A549 (cell line): ENCODE data around the gene FAM174C.
A peak's percentile ranks its signal among the peaks of the same experiment; 100 is the strongest.

Experiments used
- BHLHE40 ChIP-seq: IDR thresholded peaks from 2 replicates; pipeline ENCODE4 v1.6.1; 2012; ENCODE audit warnings: low read depth, low read length, inconsistent platforms
- CHD2 ChIP-seq: fragments of 150-350 bp; IDR thresholded peaks from 2 replicates; pipeline ENCODE4 v1.6.1; 2014; ENCODE audit warnings: low read length; ENCODE audit not compliant: partially characterized antibody
- EP300 ChIP-seq, 2 experiments: fragments of >200 bp; sonication (Bioruptor Twin); formaldehyde crosslinking; IDR thresholded peaks; 2 replicates in 1 of 2; 3 replicates in 1 of 2; pipeline ENCODE4 v1.6.1; 2016 to 2017
- ESRRA ChIP-seq: fragments of 150-350 bp; IDR thresholded peaks from 2 replicates; pipeline ENCODE4 v1.6.1; 2014; ENCODE audit warnings: mild to moderate bottlenecking, low read length, borderline replicate concordance
- JUN ChIP-seq, 2 experiments: fragments of >200 bp; sonication (Bioruptor Twin); formaldehyde crosslinking; IDR thresholded peaks; 2 replicates in 1 of 2; 3 replicates in 1 of 2; pipeline ENCODE4 v1.6.1; 2016 to 2017
- MAZ ChIP-seq: fragments of 150-350 bp; IDR thresholded peaks from 2 replicates; pipeline ENCODE4 v1.6.1; 2014; ENCODE audit warnings: antibody characterized with exemption, low read depth, low read length, borderline replicate concordance
- PHF8 ChIP-seq: fragments of 200-600 bp; sonication (generic); IDR thresholded peaks from 2 replicates; pipeline ENCODE4 v1.6.1; 2016; ENCODE audit warnings: low read depth, mild to moderate bottlenecking, antibody characterized with exemption, moderate library complexity, borderline replicate concordance
- POLR2A ChIP-seq: IDR thresholded peaks from 2 replicates; pipeline ENCODE4 v1.6.1; 2012; ENCODE audit warnings: mild to moderate bottlenecking, low read length
- RAD21 ChIP-seq, 2 experiments: fragments of >200 bp in 1 of 2; sonication (Bioruptor Twin) in 1 of 2; formaldehyde crosslinking in 1 of 2; IDR thresholded peaks in 1 of 2; conservative IDR thresholded peaks in 1 of 2; 2 replicates in 1 of 2; 3 replicates in 1 of 2; pipeline ENCODE4 v1.6.1; 2012 to 2018; ENCODE audit warnings: inconsistent platforms in 1 of 2
- RFX5 ChIP-seq: fragments of 450-650 bp; IDR thresholded peaks from 2 replicates; pipeline ENCODE4 v1.7.1; 2014; ENCODE audit warnings: antibody characterized with exemption, mild to moderate bottlenecking, moderate library complexity
- ZFP36 ChIP-seq: fragments of 450-650 bp; IDR thresholded peaks from 2 replicates; pipeline ENCODE4 v1.6.1; 2014; ENCODE audit warnings: borderline replicate concordance; ENCODE audit not compliant: partially characterized antibody
- TF ChIP-seq, protein P1 (sequence below): fragments of >200 bp; sonication (Bioruptor Twin); formaldehyde crosslinking; IDR thresholded peaks from 3 replicates; pipeline ENCODE4 v1.5.1; 2016
- TF ChIP-seq, protein P2 (sequence below): fragments of 200-600 bp; sonication (generic); IDR thresholded peaks from 2 replicates; pipeline ENCODE4 v1.6.1; 2016; ENCODE audit warnings: antibody characterized with exemption, mild to moderate bottlenecking, moderate library complexity
- TF ChIP-seq, protein P3 (sequence below): IDR thresholded peaks from 2 replicates; pipeline ENCODE4 v1.6.1; 2012

DNA sequence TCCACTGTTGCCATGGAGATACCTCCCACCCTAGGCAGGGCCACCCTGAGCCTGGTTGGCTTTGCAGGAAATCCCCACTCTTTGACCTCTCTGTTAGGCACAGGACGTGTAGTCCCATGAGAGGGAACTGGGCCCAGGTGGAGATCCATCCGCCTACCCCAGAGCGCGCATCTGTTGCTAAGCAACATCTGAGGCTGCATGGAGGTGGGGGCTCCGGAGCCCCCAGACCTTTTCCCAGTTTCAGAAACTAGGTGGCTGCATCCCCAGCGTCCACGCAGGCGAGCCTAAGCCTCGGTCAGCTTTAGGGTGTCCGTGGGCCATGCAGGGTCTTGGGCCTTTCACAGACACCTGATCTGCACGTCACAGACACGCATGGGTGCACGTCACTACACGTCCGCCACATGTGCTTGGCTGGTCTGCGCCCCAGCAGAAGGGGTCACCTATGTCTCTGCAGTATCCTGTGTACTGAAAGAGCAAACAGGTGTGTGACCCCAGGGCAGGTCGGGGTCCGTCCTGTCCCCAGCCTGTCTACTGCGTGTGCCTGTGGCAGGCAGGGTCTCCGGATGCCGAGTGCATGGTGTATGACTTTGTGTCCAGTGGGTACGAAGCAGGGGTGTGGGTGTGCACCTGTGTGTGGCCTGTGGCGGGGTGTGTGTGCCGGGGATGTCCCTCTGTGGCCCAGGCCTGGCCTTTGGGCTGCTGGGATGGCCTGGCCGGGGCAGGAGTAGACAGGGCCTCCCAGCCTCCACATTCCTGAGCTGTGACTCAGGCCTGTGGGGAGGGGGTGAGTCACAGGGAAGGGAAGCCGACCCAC is 10.3 kb upstream of the FAM174C start:
- TF ChIP-seq, protein P1, sequence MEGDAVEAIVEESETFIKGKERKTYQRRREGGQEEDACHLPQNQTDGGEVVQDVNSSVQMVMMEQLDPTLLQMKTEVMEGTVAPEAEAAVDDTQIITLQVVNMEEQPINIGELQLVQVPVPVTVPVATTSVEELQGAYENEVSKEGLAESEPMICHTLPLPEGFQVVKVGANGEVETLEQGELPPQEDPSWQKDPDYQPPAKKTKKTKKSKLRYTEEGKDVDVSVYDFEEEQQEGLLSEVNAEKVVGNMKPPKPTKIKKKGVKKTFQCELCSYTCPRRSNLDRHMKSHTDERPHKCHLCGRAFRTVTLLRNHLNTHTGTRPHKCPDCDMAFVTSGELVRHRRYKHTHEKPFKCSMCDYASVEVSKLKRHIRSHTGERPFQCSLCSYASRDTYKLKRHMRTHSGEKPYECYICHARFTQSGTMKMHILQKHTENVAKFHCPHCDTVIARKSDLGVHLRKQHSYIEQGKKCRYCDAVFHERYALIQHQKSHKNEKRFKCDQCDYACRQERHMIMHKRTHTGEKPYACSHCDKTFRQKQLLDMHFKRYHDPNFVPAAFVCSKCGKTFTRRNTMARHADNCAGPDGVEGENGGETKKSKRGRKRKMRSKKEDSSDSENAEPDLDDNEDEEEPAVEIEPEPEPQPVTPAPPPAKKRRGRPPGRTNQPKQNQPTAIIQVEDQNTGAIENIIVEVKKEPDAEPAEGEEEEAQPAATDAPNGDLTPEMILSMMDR, result no peak
- TF ChIP-seq BHLHE40 (no peak), EP300 (IDR thresholded peaks at IDR 0.05) (peak in 1 of 2 experiments; percentile 37; a peak in 1 of 5 replicates), ZFP36 (no peak), POLR2A (no peak), RFX5 (no peak), MAZ (no peak), RAD21 (conservative IDR thresholded peaks at IDR 0.05 in 1 of 2, IDR thresholded peaks at IDR 0.05 in 1 of 2) (no peak), ESRRA (no peak), CHD2 (no peak), PHF8 (no peak), JUN (IDR thresholded peaks at IDR 0.05) (no peak)
- TF ChIP-seq, protein P2, sequence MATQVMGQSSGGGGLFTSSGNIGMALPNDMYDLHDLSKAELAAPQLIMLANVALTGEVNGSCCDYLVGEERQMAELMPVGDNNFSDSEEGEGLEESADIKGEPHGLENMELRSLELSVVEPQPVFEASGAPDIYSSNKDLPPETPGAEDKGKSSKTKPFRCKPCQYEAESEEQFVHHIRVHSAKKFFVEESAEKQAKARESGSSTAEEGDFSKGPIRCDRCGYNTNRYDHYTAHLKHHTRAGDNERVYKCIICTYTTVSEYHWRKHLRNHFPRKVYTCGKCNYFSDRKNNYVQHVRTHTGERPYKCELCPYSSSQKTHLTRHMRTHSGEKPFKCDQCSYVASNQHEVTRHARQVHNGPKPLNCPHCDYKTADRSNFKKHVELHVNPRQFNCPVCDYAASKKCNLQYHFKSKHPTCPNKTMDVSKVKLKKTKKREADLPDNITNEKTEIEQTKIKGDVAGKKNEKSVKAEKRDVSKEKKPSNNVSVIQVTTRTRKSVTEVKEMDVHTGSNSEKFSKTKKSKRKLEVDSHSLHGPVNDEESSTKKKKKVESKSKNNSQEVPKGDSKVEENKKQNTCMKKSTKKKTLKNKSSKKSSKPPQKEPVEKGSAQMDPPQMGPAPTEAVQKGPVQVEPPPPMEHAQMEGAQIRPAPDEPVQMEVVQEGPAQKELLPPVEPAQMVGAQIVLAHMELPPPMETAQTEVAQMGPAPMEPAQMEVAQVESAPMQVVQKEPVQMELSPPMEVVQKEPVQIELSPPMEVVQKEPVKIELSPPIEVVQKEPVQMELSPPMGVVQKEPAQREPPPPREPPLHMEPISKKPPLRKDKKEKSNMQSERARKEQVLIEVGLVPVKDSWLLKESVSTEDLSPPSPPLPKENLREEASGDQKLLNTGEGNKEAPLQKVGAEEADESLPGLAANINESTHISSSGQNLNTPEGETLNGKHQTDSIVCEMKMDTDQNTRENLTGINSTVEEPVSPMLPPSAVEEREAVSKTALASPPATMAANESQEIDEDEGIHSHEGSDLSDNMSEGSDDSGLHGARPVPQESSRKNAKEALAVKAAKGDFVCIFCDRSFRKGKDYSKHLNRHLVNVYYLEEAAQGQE, result no peak
- TF ChIP-seq, protein P3, sequence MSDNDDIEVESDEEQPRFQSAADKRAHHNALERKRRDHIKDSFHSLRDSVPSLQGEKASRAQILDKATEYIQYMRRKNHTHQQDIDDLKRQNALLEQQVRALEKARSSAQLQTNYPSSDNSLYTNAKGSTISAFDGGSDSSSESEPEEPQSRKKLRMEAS, result no peak
